GM12874 (cell line): ENCODE data around the gene CAV3.

Experiments used
- CTCF ChIP-seq: IDR thresholded peaks from 2 replicates; pipeline ENCODE4 v1.5.1; 2011; ENCODE audit warnings: low read depth, mild to moderate bottlenecking, control low read depth, low read length, moderate library complexity; ENCODE audit not compliant: insufficient read depth

The CAV3 gene

GRCh38 chr3:8732413-8732812, 1.2 kb upstream of the CAV3 start:
- TF ChIP-seq CTCF = no peak

DNA sequence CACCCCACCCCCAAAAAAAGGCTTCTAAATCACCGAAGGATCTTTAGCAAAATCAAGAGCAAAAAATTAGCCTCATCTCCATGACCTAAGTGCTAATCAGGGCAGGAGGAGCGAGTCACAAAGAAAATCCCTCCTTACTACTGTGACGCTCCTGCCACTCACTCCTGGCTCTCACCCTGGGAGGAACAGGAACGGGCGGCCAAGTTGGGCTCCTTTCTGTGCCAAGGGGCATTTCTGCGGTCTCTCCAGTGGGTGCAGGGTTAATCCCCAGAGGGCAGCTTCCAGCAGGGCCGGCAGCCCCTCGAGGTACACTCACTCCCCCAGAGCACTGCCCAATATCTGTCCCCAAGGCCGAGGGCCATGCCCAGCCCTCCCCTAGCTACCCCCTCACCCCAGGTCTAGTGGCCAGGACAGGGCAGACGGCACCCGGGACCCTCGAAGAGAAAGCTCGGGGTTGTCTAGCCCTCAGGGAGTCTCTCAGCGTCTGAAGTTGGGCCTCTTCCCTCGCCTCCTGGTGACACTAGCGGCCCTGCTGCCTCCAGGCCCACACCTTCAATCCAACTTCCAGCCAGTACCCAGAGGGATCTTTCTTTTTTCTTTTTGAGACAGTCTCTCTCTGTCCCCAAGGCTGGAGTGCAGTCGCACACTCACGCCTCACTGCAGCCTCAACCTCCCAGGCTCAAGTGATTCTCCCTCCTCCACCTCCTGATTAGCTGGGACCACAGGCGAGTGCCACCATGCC, 706 bp downstream of the CAV3 start:
- TF ChIP-seq CTCF = no peak

DNA sequence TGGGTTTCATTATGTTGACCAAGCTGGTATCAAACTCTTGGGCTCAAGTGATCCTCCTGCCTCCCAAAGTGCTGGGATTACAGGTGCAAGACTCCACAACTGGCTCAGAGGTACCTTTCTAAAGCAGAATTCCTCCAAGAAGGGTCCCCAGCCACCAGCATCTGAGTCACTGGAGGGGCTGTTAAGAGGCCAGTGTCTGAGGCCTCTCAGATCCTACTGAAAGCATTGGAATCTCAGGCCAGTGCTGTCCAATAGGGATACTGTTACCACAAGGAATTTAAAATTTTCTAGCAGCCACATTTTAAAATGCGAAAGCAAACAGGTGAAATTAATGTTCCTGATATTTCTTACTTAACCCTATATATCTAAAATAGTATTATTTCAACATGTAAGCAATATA, 1.3 kb downstream of the CAV3 start:
- no peak for TF ChIP-seq CTCF

- no peak for TF ChIP-seq CTCF
Observed at GRCh38 chr3:8736436-8736835, 2.8 kb downstream of the CAV3 start.

GRCh38 chr3:8737301-8737700, 3.7 kb downstream of the CAV3 start:
- no peak for TF ChIP-seq CTCF

- TF ChIP-seq CTCF = no peak
Observed at GRCh38 chr3:8737823-8738222, 4.2 kb downstream of the CAV3 start.

DNA sequence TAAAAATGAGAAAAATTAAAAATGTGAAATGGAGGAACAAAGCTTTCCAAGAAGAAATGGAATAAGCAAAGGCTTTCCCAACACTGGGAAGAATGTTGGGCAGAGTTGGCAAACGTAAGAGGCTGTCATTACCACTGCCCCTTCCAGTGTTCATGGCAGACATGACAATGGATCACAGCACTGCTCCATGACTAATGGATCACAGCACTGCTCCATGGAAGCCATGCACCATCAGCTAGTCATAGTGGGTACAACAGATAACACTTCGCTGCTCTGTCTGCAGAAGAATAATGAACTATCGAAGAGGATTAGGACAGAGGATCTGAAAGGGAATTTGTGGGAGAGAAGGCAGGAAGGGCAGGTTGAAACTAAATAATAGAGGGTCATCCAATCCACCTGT, 5.0 kb downstream of the CAV3 start:
- TF ChIP-seq CTCF = no peak
